HL-60/S4 treated with retinoic acid at 250 ng/mL for 4 days and 3 days (cell line): ENCODE measurements around the gene ITIH3.
"Not testable (repeated sequence)": the region's sequence is repeated elsewhere in the genome, so short reads cannot be mapped to it uniquely, and the experiment has no call there.

Source experiments
- in situ Hi-C: fragments of 300-500 bp; cut with MboI; formaldehyde crosslinking; loops from 2 replicates; pipeline ENCODE4 v1.7.0; 2022; ENCODE audit warnings: low sequenced_read_pairs

Gene ITIH3

GRCh38 chr3:52794612-52795099, at the start of gene ITIH3:
Gene ITIH3 (plus strand): TSS chr3:52794796. CDS start chr3:52794804, 8 bp downstream.
- in situ Hi-C loops, result no loop called here

GRCh38 chr3:52752045-52752660, 42.4 kb upstream of the ITIH3 start:
- in situ Hi-C loops, result no loop called here

GRCh38 chr3:52754373-52754772, 40.2 kb upstream of the ITIH3 start:
- in situ Hi-C loops, result no loop called here

GRCh38 chr3:52756141-52756540, 38.5 kb upstream of the ITIH3 start:
- in situ Hi-C loops, result no loop called here

GRCh38 chr3:52763466-52763865, 31.1 kb upstream of the ITIH3 start:
- in situ Hi-C loops, result no loop called here

- in situ Hi-C loops, result no loop called here
Observed at GRCh38 chr3:52769786-52770455, 24.7 kb upstream of the ITIH3 start.

GRCh38 chr3:52770496-52771333, 23.9 kb upstream of the ITIH3 start, which contains the start of gene NEK4:
Gene NEK4 (minus strand): TSS chr3:52770940. CDS start chr3:52770746, 194 bp downstream.
- in situ Hi-C loops, result no loop called here

GRCh38 chr3:52771334-52771681, 23.3 kb upstream of the ITIH3 start:
- in situ Hi-C loops, result no loop called here

GRCh38 chr3:52771702-52772101, 22.9 kb upstream of the ITIH3 start:
- in situ Hi-C loops, result no loop called here

- in situ Hi-C loops, result no loop called here
Observed at GRCh38 chr3:52773361-52774065, 21.1 kb upstream of the ITIH3 start.

GRCh38 chr3:52774066-52774713, 20.4 kb upstream of the ITIH3 start:
- in situ Hi-C loops, result no loop called here

- in situ Hi-C loops, result no loop called here
Observed at GRCh38 chr3:52774901-52775864, 19.4 kb upstream of the ITIH3 start.

GRCh38 chr3:52775877-52776276, 18.7 kb upstream of the ITIH3 start:
- in situ Hi-C loops, result no loop called here

GRCh38 chr3:52776486-52776885, 18.1 kb upstream of the ITIH3 start:
- in situ Hi-C loops, result not testable (repeated sequence)

- in situ Hi-C loops, result no loop called here
Observed at GRCh38 chr3:52777127-52777958, 17.3 kb upstream of the ITIH3 start, which contains the start of gene ITIH1. Gene ITIH1 (plus strand): TSS chr3:52777599. CDS start chr3:52777616, 17 bp downstream.

- in situ Hi-C loops, result no loop called here
Observed at GRCh38 chr3:52777959-52778805, 16.4 kb upstream of the ITIH3 start.

GRCh38 chr3:52779011-52779836, 15.4 kb upstream of the ITIH3 start:
- in situ Hi-C loops, result no loop called here
